HG02678 (cell line): Measurements from ENCODE around the gene RAB15.
"Not testable (repeated sequence)": the region's sequence is repeated elsewhere in the genome, so short reads cannot be mapped to it uniquely, and the experiment has no call there.

Source experiments
- ATAC-seq: cut with Tn5 transposase; IDR thresholded peaks from one replicate; pipeline ENCODE4 v1.9.1; 2021; ENCODE audit warnings: mild to moderate bottlenecking, moderate library complexity; ENCODE audit not compliant: unreplicated experiment

RAB15 gene

DNA sequence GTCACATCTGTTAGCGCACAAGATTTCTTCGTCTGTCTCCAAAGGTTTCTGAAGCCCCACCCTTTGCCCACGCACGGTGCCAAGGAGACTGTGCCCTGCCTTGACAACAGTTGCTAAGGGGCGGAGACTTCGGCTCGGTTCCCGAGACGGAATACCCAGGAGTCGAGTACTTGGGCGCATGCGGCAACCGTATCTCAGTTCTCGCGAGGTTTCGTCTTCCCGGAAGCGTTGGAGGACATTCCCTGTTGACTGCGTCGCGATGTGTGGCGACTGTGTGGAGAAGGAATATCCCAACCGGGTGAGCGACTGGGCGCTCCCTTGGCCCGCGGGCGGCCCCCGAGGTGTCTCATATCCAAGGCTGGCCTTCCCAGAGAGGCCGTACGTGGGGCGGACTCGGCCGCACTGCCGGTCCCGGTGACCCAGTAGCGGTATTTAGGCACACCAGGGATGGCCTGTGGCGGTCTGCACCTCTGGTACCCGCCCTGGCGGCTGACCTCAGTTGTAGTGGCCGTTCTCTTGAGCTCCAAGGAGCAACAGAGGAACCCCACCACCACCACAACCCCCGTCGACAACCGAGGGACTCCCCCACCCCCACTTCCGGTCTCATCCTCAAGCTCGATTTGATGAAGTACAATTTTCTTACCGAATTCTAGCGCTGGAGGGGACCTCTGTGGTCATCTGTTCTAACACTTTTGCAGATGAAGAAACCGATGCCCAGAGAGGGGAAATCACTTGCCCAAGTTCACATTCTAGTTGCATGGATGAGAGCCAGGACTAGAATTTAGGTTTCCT, 57.7 kb downstream of the RAB15 start, which contains the start of gene CHURC1:
CHURC1 (plus strand) TSS at position 219 of the 792 bp plus-strand sequence; CDS start at position 260, 41 bp downstream.
- peak; percentile 97 for ATAC-seq

DNA sequence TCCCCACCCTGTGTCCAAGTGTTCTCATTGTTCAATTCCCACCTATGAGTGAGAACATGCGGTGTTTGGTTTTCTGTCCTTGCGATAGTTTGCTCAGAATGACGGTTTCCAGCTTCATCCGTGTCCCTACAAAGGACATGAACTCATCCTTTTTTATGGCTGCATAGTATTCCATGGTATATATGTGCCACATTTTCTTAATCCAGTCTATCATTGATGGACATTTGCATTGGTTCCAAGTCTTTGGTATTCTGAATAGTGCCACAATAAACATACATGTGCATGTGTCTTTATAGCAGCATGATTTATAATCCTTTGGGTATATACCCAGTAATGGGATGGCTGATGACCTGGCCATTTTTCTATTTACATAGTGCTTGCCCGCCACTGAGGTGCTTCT, 58.7 kb downstream of the RAB15 start:
- ATAC-seq: not testable (repeated sequence)

DNA sequence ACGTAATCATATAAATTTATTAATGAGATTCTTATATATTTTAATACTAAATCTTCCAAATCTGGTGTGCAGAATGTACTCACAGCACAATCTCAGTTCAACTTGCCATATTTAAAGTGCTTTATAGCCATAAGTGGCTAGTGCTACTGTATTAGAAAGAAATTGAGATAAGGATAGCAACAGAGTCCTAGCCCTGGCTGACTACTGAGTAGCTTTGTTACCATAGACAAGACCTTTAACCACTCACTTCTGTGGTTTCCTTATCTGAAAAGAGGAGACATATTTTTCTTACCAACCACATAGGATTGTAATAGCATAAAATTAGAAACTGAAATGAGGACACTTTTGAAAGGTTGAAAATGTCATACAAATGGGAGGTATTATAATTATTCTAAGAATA, 59.9 kb downstream of the RAB15 start:
- ATAC-seq: no peak

DNA sequence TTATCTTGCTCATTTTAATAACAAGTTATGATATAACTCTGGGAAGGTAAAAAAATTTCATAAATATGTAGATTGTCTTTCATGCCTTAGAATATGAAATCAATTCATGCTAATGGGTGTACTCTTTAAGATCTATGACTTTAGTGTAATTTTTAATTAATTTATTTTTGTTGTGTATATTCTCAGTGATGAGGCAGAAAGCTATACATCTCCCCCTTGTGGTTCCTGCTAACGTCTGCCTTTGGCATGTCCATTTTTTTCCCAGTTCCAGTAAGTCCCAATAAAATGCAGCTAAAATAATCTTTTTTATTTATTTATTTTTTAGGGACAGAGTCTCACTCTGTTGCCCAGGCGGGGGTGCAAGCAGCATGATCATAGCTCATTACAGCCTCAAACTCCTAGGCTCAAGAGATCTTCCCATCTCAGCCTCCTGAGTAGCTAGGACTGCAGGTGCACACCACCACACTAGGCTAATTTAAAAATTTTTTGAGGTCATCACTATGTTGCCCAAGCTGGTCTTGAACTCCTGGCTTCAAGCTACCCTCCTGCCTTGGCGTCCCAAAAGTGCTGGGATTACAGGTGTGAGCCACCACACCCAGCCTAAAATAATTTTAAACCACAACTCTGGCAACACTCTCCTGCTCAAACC, 61.2 kb downstream of the RAB15 start:
- ATAC-seq: no peak

DNA sequence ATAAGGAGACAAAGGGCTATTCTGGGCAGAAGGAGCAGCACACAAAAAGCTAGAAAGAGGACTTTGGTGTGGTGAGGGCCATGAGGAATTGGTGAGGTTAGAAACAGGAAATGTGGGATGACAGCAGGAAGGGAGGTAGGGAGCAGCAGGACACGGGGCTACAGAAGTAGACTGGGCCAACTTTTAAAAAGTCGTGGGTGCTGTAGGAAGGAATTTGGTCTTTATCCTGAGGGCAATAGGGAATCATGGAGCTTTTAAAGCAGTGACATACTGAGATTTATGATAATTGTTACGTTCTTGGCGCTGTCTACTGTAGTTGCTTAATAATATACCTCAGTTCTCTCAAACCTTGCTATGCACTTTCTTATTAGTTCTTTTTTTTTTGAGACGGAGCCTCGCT, 66.1 kb downstream of the RAB15 start:
- ATAC-seq: no peak

DNA sequence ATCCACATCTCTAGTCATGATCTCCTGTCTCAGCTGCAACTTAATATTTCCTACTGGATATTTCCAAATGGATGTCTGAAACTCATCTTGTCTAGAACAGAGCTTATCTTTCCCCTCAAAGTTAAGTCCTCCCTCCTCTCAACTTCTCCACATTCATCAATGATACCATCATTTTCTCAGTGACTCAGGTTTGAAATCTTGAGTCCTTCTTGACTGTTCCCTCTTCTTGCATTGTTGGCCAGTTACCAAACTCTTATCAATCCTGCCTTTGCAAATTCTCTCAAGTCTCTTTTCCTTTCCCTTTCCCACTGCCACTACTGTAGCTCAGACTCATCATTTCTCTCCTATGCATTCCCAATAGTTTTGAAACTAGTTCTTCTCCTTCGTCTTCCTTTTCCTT, 72.2 kb downstream of the RAB15 start:
- no peak for ATAC-seq
